Stimulated activated CD4-positive, alpha-beta T cell treated with anti-CD3 and anti-CD28 coated beads, Interleukin-4, amount 100 ng/mL, for 24 hours (primary cell): ENCODE data around the gene SLC6A17.
A peak's percentile ranks its signal among the peaks of the same experiment; 100 is the strongest.

Experiments
- DNase-seq: peaks from one replicate; pipeline ENCODE4 v3.0.0-alpha.2; 2020

SLC6A17 gene

GRCh38 chr1:110243146-110243545 lies 92.9 kb downstream of the SLC6A17 start:
- no peak for DNase-seq

DNA sequence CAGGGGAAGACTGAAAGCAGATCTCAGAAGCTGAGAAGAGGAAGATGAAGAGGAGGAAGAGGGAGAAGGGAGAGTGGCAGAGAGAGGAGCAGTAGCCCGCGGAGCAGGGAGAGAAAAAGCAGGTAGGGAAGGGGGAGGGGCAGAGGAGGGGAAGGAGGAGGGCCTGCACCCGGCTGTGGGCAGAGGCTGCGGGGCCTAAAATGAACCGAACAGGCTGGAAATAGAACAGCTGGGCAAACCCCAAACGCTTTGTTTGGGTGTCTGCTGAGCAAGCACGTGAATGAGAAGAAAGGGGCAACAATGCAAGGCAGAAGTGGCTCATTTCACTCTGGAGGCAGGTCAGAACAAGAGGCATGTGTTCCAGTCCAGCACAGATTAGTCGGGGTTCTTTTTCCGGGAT lies 93.3 kb downstream of the SLC6A17 start:
- DNase-seq, result peak; percentile 18

- DNase-seq, result no peak
Observed at GRCh38 chr1:110245876-110246620, 95.8 kb downstream of the SLC6A17 start.

DNA sequence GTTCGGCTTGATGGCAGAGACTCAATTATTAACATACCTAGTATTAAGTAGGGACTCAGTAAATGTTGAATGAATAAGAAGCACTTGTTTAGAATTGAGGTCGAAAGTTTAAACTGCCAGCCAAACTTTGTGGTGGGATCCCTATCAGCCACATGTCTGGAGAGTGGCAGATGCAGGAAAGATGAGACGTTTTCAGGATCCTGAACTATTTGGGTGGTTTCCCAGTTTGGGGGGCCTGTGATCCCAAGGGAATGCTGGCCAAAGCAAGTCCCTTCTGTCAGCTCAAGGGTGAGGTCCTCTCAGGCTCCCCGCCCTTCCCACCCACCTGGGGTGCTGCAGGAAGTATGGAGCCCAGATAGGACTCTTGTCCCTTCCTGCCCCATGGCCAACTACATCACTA lies 98.5 kb downstream of the SLC6A17 start:
- DNase-seq, result no peak

DNA sequence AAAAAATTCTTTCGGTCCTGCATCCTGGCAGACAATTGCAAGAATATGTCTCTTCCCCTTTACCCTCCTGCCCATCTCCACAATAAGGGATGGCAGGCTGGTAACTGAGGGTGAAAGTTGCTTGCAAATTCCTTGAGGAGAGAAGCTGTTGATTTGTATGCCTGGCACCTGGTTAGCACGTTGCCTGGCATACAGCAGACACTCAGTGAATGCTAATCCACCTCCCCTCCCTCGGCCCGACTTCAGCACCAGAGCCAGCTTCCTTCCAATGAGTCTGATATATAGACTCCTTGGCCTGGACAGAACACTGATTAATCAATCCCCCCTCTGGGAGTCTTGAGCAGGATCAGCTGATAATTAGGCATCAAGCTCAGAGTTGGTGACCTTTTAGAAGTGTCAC lies 99.0 kb downstream of the SLC6A17 start:
- DNase-seq, result no peak

DNA sequence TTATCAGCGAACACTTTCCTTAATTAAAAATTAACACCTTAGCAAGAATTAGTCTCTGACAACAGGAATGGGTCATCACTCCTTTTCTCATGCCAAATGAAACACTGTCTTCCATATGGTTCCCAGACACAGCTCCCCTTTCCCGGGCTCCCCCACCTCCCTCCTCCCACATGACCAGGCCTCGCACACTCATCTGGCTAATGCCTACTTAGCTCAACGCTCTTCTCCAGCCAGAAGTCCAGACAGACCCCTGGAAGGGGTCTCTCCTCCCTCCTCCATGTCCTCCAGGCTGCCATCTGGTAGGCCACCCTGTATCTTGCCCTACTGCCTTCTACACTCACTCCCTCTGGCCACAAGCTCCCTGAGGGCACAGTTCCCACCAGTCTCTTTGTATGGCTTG lies 99.7 kb downstream of the SLC6A17 start:
- DNase-seq, result no peak

GRCh38 chr1:110250749-110251148 lies 100.5 kb downstream of the SLC6A17 start:
- DNase-seq, result no peak
